ENCODE data around the gene CSTPP1. TPM values are rescaled to one million over a fixed set of nuclear protein-coding genes. Genes with fewer than 3 reads are reported as not detected.

CSTPP1 gene
- total and polyA plus RNA-seq, 8 donors, result 16.4 to 146 (median 37.3) TPM

- Histone ChIP-seq H3K36me3 (peaks cover 0 to 11% (median 9%) of the 10 kb centered on the region in 4 donors), H3K27me3 (no peaks in the 10 kb centered on the region), H3K4me1 (peaks cover 0 to 19% (median 5%) of the 10 kb centered on the region in 4 donors), H3K27ac (peak overlapping the region in 4 of 5 donors; percentile 9 to 51 (median 41)), H3K4me3 (no peak overlapping the region), H3K9me3 (no peaks in the 10 kb centered on the region)
- TF ChIP-seq EP300 (IDR thresholded peaks at IDR 0.05) (no peak), POLR2A (IDR thresholded peaks at IDR 0.05) (no peak), CTCF (IDR thresholded peaks at IDR 0.05) (no peak), POLR2AphosphoS5 (IDR thresholded peaks at IDR 0.05) (no peak)
- no peak for DNase-seq
- WGBS, 5 donors, result 25 to 50% (median 32%) methylated on average over 1 of the region's 1 CpG
- intact Hi-C loops (cut with DNase I; ENCODE audit: low total_unique reads), result no loop called here
These were observed 196.4 kb downstream of the CSTPP1 start for GRCh38 chr11:47132981-47133380.

GRCh38 chr11:47136327-47136726 lies 199.8 kb downstream of the CSTPP1 start:
- no peak overlapping the region for H3K4me3 ChIP-seq
- TF ChIP-seq POLR2AphosphoS5 (IDR thresholded peaks at IDR 0.05) (no peak), CTCF (IDR thresholded peaks at IDR 0.05) (no peak), EP300 (IDR thresholded peaks at IDR 0.05) (no peak), POLR2A (IDR thresholded peaks at IDR 0.05) (no peak)
- H3K27me3 ChIP-seq, result no peaks in the 10 kb centered on the region
- 77 to 81% (median 81%) methylated on average over 3 of the region's 3 CpGs for WGBS, 5 donors
- H3K4me1 ChIP-seq, result peaks cover 0 to 17% (median 5%) of the 10 kb centered on the region in 4 donors
- H3K27ac ChIP-seq, result no peak overlapping the region
- H3K36me3 ChIP-seq, result peaks cover 0 to 18% (median 16%) of the 10 kb centered on the region in 4 donors
- no peak for DNase-seq
- intact Hi-C loops (cut with DNase I; ENCODE audit: low total_unique reads), result no loop called here
- H3K9me3 ChIP-seq, result no peaks in the 10 kb centered on the region

GRCh38 chr11:47136921-47137320 lies 200.4 kb downstream of the CSTPP1 start:
- Histone ChIP-seq H3K27me3 (no peaks in the 10 kb centered on the region), H3K27ac (no peak overlapping the region), H3K4me3 (no peak overlapping the region), H3K4me1 (peaks cover 0 to 17% (median 5%) of the 10 kb centered on the region in 4 donors), H3K9me3 (no peaks in the 10 kb centered on the region), H3K36me3 (peaks cover 0 to 18% (median 16%) of the 10 kb centered on the region in 4 donors)
- intact Hi-C loops (cut with DNase I; ENCODE audit: low total_unique reads), result no loop called here
- 91 to 94% (median 93%) methylated on average over 3 of the region's 3 CpGs for WGBS, 5 donors
- no peak for TF ChIP-seq POLR2A (IDR thresholded peaks at IDR 0.05)
- TF ChIP-seq EP300 (IDR thresholded peaks at IDR 0.05), result no peak
- no peak for TF ChIP-seq CTCF (IDR thresholded peaks at IDR 0.05)
- TF ChIP-seq POLR2AphosphoS5 (IDR thresholded peaks at IDR 0.05), result no peak
- DNase-seq, result no peak

GRCh38 chr11:47137476-47137875 lies 200.9 kb downstream of the CSTPP1 start:
- no peak overlapping the region for H3K4me3 ChIP-seq
- no peak for DNase-seq

More at GRCh38 chr11:47137476-47137875, 200.9 kb downstream of the CSTPP1 start:
- 95 to 100% (median 98%) methylated on average over 2 of the region's 2 CpGs for WGBS, 5 donors
- H3K36me3 ChIP-seq, result peaks cover 0 to 18% (median 16%) of the 10 kb centered on the region in 4 donors
- intact Hi-C loops (cut with DNase I; ENCODE audit: low total_unique reads), result no loop called here
- no peak overlapping the region for H3K27ac ChIP-seq
- no peak for TF ChIP-seq CTCF (IDR thresholded peaks at IDR 0.05)
- no peak for TF ChIP-seq POLR2AphosphoS5 (IDR thresholded peaks at IDR 0.05)
- no peak for TF ChIP-seq EP300 (IDR thresholded peaks at IDR 0.05)
- no peak for TF ChIP-seq POLR2A (IDR thresholded peaks at IDR 0.05)
- peaks cover 0 to 11% (median 5%) of the 10 kb centered on the region in 4 donors for H3K4me1 ChIP-seq
- H3K9me3 ChIP-seq, result no peaks in the 10 kb centered on the region
- no peaks in the 10 kb centered on the region for H3K27me3 ChIP-seq

Data from stomach (tissue), 9 donors.